HepG2 (cell line): ENCODE measurements around the gene SLC12A3. TPM values are rescaled to one million over a fixed set of nuclear protein-coding genes. Genes with fewer than 3 reads are reported as not detected.
A peak's percentile ranks its signal among the peaks of the same experiment; 100 is the strongest.

Source experiments
- FOSL2 ChIP-seq: sonication (generic); formaldehyde crosslinking; IDR thresholded peaks from 2 replicates; pipeline ENCODE4 v1.4.0; 2020; ENCODE audit warnings: missing genetic modification reagents
- IRF9 ChIP-seq: sonication (generic); formaldehyde crosslinking; IDR thresholded peaks from 2 replicates; pipeline ENCODE4 v1.8.0; 2022; ENCODE audit warnings: missing genetic modification reagents, mild to moderate bottlenecking, borderline replicate concordance
- MYNN ChIP-seq: sonication (generic); formaldehyde crosslinking; IDR thresholded peaks from 2 replicates; pipeline ENCODE4 v1.4.0; 2020; ENCODE audit warnings: mild to moderate bottlenecking, low read depth, missing genetic modification reagents
- MYPOP ChIP-seq: sonication (generic); formaldehyde crosslinking; IDR thresholded peaks from 2 replicates; pipeline ENCODE4 v1.8.1; 2023; ENCODE audit warnings: mild to moderate bottlenecking, moderate library complexity, missing genetic modification reagents
- RFXAP ChIP-seq: sonication (generic); formaldehyde crosslinking; IDR thresholded peaks from 2 replicates; pipeline ENCODE4 v1.4.0; 2020; ENCODE audit warnings: missing genetic modification reagents, borderline replicate concordance
- SMAD3 ChIP-seq: sonication (generic); formaldehyde crosslinking; IDR thresholded peaks from 2 replicates; pipeline ENCODE4 v1.4.0; 2020; ENCODE audit warnings: missing genetic modification reagents
- SNAPC2 ChIP-seq: sonication (generic); formaldehyde crosslinking; IDR thresholded peaks from 2 replicates; pipeline ENCODE4 v1.8.1; 2022; ENCODE audit warnings: mild to moderate bottlenecking, missing genetic modification reagents
- SNAPC5 ChIP-seq: sonication (generic); formaldehyde crosslinking; IDR thresholded peaks from 2 replicates; pipeline ENCODE4 v1.8.1; 2023; ENCODE audit warnings: mild to moderate bottlenecking, missing genetic modification reagents, borderline replicate concordance
- SPEN ChIP-seq: sonication (generic); formaldehyde crosslinking; IDR thresholded peaks from 2 replicates; pipeline ENCODE4 v1.5.1; 2020; ENCODE audit warnings: low read depth, mild to moderate bottlenecking, missing genetic modification reagents
- TMF1 ChIP-seq: sonication (generic); formaldehyde crosslinking; IDR thresholded peaks from 2 replicates; pipeline ENCODE4 v1.8.1; 2022; ENCODE audit warnings: low read depth, missing genetic modification reagents
- ZBTB20 ChIP-seq: sonication (generic); formaldehyde crosslinking; IDR thresholded peaks from 2 replicates; pipeline ENCODE4 v1.8.1; 2023; ENCODE audit warnings: missing genetic modification reagents, low read depth, mild to moderate bottlenecking, borderline replicate concordance
- ZMYM2 ChIP-seq: sonication (generic); formaldehyde crosslinking; IDR thresholded peaks from 2 replicates; pipeline ENCODE4 v1.8.0; 2022; ENCODE audit warnings: mild to moderate bottlenecking, missing genetic modification reagents
- ZNF574 ChIP-seq: sonication (generic); formaldehyde crosslinking; IDR thresholded peaks from 2 replicates; pipeline ENCODE4 v1.4.0; 2020; ENCODE audit warnings: missing genetic modification reagents
- ZNF713 ChIP-seq: sonication (generic); formaldehyde crosslinking; IDR thresholded peaks from 2 replicates; pipeline ENCODE4 v1.4.0; 2020; ENCODE audit warnings: mild to moderate bottlenecking, missing genetic modification reagents
- ZZZ3 ChIP-seq: sonication (generic); formaldehyde crosslinking; IDR thresholded peaks from 2 replicates; pipeline ENCODE4 v1.4.0; 2020; ENCODE audit warnings: missing genetic modification reagents, mild to moderate bottlenecking, borderline replicate concordance
- polyA plus RNA-seq, 8 experiments: library from polyadenylated mRNA; depleted of rRNA in 3 of 8; stranded (reverse) in 7 of 8; unstranded in 1 of 8; fragments of >200 nt; fragmentation: Illumina TruSeq in 4 of 8; extraction: Trizol in 4 of 8; gene quantifications; 2 replicates each; pipeline versions ENCODE4 v1.2.1 to v1.2.3, GENCODE V29; 2011 to 2016; ENCODE audit warnings: low read depth in 4 of 8, missing spikeins in 1 of 8, mixed read lengths in 1 of 8; ENCODE audit not compliant: insufficient read depth in 1 of 8
- total RNA-seq, 5 experiments: library from RNA; depleted of rRNA; stranded (reverse); fragments of >200 nt; fragmentation: Illumina TruSeq; extraction: Trizol; gene quantifications; 2 replicates each; pipeline ENCODE4 v1.2.3, GENCODE V29; 2016; ENCODE audit warnings: low read depth in 1 of 5
- TF ChIP-seq, protein P1 (sequence below): sonication (generic); formaldehyde crosslinking; IDR thresholded peaks from 2 replicates; pipeline ENCODE4 v1.4.0; 2020; ENCODE audit warnings: mild to moderate bottlenecking, missing genetic modification reagents
- TF ChIP-seq, protein P2 (sequence below): sonication (generic); formaldehyde crosslinking; conservative IDR thresholded peaks from 2 replicates; pipeline ENCODE4 v1.8.0; 2022; ENCODE audit warnings: mild to moderate bottlenecking, moderate library complexity, missing genetic modification reagents

Gene SLC12A3
- total and polyA plus RNA-seq, 2 of the 13 experiments (the other 11 are each of a cell fraction or from before 2014, with no cell fraction given), result 6.2 TPM; not detected in 1

DNA sequence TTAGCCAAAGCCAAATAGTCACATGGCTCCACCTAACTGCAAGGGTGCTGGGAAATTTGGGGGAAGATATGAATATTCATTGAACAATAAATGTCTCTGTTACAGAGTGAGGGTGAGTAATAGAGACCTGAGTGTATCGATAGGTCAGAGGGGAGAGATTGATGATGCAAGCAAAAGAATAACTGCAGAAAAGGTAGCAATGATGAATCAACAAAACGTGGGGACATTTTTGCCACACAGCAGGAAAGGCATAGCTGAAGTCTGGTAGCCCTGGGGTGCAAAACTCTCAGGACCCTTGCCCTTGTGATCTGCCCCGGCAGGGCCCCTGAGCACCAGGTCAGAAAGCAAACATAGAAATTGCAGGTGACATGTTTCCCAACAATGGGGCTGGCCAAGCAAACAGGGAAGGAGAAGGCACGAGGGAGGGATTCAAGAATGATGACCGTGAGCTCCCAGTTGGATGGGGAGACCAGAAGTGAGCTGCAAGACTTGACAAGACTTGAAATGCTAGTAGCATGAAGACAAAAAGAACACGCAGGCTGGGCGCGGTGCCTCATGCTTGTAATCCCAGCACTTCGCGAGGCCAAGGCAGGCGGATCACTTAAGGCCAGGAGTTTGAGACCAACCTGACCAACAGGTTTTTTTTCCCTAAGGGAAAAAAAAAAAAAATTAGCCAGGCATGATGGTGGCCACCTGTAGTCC lies 54.2 kb downstream of the SLC12A3 start (continued):
- TF ChIP-seq IRF9 (CRISPR knock-in tag), result peak; percentile 51; the same call in 1 of the 2 replicates
- peak; percentile 65; the same call in 1 of the 2 replicates for TF ChIP-seq SNAPC2 (CRISPR knock-in tag)
- peak; percentile 82 for TF ChIP-seq ZNF574 (CRISPR knock-in tag)
- peak; percentile 23; the same call in 1 of the 2 replicates for TF ChIP-seq ZNF713 (CRISPR knock-in tag)
- 0 out of 2 replicates have a peak, but pooled peaks have one; percentile 43 for TF ChIP-seq ZZZ3
- TF ChIP-seq SPEN, result peak; percentile 85
- TF ChIP-seq MYNN (CRISPR knock-in tag), result no peak
- peak; percentile 80; the same call in 1 of the 2 replicates for TF ChIP-seq RFXAP (CRISPR knock-in tag)
- TF ChIP-seq TMF1, result 0 out of 2 replicates have a peak, but pooled peaks have one; percentile 37
- peak; percentile 81 for TF ChIP-seq FOSL2 (CRISPR knock-in tag)
- peak; percentile 77; the same call in 1 of the 2 replicates for TF ChIP-seq MYPOP (CRISPR knock-in tag)
- 0 out of 2 replicates have a peak, but pooled peaks have one; percentile 62 for TF ChIP-seq SMAD3
- no peak for TF ChIP-seq SNAPC5 (CRISPR knock-in tag)
- TF ChIP-seq, protein P1, sequence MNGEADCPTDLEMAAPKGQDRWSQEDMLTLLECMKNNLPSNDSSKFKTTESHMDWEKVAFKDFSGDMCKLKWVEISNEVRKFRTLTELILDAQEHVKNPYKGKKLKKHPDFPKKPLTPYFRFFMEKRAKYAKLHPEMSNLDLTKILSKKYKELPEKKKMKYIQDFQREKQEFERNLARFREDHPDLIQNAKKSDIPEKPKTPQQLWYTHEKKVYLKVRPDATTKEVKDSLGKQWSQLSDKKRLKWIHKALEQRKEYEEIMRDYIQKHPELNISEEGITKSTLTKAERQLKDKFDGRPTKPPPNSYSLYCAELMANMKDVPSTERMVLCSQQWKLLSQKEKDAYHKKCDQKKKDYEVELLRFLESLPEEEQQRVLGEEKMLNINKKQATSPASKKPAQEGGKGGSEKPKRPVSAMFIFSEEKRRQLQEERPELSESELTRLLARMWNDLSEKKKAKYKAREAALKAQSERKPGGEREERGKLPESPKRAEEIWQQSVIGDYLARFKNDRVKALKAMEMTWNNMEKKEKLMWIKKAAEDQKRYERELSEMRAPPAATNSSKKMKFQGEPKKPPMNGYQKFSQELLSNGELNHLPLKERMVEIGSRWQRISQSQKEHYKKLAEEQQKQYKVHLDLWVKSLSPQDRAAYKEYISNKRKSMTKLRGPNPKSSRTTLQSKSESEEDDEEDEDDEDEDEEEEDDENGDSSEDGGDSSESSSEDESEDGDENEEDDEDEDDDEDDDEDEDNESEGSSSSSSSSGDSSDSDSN, result peak; percentile 52; the same call in 1 of the 2 replicates
- TF ChIP-seq ZBTB20 (CRISPR knock-in tag), result peak; percentile 60; the same call in 1 of the 2 replicates
- peak; percentile 79; the same call in 1 of the 2 replicates for TF ChIP-seq ZMYM2 (CRISPR knock-in tag)
- TF ChIP-seq, protein P2, sequence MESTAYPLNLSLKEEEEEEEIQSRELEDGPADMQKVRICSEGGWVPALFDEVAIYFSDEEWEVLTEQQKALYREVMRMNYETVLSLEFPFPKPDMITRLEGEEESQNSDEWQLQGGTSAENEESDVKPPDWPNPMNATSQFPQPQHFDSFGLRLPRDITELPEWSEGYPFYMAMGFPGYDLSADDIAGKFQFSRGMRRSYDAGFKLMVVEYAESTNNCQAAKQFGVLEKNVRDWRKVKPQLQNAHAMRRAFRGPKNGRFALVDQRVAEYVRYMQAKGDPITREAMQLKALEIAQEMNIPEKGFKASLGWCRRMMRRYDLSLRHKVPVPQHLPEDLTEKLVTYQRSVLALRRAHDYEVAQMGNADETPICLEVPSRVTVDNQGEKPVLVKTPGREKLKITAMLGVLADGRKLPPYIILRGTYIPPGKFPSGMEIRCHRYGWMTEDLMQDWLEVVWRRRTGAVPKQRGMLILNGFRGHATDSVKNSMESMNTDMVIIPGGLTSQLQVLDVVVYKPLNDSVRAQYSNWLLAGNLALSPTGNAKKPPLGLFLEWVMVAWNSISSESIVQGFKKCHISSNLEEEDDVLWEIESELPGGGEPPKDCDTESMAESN, result peak; percentile 81
